HG02840 (cell line): Measurements from ENCODE around the gene ZBTB47.

ENCODE experiments used
- ATAC-seq: cut with Tn5 transposase; IDR thresholded peaks from one replicate; pipeline ENCODE4 v1.9.1; 2021; ENCODE audit warnings: mild to moderate bottlenecking, moderate library complexity, moderate number of reproducible peaks; ENCODE audit not compliant: unreplicated experiment, low FRiP score

The ZBTB47 gene

DNA sequence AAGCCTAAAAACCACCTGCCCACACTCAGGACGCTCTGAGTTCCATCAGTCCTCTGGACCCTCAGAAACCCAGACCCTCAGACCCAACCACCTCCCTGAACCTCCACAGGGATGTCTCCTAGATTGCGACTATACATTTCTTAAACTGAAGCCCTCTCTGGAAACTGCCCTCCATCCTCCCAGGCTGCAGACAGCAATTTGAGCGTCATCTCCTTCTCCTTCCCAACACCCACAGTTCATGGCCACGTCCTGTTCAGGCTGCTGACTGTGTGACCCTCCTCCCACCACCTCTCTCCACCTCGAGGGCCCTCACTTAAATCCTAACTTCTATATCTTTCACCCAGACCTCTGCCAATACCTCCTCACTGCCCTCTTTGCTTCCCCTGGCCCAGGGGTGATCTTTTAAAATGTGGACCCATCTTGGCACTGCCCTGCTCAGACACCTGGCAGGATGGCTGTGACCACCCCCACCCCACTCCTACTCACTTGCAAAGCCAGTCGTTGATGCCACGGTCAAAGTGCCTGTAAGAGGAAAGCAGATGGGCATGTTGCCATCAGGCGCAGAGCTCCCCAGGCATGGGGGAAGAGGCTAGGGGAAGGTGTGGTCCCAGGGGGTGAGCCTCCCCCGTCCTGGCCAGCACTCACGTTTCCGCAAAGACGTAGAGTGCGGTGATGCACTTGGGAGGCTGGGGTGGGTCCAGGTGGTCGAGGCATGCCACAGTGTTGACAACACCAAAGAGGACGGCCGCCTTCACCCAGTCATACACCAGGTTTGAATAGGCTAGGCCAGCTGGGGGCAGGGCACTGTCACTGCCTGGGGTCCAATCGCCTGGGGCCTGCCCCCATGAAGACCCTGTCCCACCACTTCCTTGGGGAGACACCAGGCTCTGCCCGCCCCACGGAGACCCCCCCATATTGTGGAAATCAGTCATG is 43.1 kb downstream of the ZBTB47 start:
- ATAC-seq = no peak

DNA sequence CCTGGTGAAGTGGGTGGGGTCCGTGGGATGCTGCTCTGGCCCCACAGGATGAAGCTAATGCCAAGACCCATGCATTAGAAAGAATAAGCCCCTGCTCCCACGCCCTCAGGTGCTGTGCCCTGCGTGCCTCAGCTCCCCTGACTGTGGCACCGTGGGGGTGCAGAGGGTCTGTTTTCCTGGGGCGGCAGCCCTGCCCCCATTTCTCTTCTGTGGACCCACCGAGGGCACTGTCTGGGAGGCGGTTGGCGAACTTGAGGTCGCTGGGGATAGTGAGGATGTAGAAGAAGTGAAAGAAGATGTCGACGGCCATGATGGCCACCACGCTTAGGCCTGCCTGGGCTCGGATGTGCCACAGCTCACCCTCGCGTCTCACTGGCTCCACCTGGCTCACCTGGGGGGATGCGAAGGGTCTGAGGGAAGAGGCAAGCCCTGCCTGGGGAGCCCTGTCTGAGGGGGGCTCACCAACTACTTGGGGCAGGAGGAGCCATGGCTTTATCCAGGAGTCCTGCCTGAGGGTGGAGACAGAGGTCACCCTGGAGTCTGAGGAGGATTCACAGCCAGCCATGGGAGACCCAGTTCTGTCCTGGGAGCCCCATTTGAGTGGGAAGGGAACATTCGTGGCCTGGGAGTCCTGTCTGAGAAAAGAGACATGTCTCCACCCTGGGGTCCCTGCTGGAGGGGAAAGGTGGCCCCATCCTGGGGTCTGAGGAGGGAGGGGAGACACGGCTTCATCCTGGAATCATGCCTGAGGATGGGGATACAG is 44.0 kb downstream of the ZBTB47 start:
- ATAC-seq = no peak

- ATAC-seq = no peak
Measured at GRCh38 chr3:42698216-42698910, 44.9 kb downstream of the ZBTB47 start.

GRCh38 chr3:42698911-42699230 is 45.4 kb downstream of the ZBTB47 start:
- ATAC-seq = no peak

- no peak for ATAC-seq
Measured at GRCh38 chr3:42699511-42699971, 46.0 kb downstream of the ZBTB47 start.

DNA sequence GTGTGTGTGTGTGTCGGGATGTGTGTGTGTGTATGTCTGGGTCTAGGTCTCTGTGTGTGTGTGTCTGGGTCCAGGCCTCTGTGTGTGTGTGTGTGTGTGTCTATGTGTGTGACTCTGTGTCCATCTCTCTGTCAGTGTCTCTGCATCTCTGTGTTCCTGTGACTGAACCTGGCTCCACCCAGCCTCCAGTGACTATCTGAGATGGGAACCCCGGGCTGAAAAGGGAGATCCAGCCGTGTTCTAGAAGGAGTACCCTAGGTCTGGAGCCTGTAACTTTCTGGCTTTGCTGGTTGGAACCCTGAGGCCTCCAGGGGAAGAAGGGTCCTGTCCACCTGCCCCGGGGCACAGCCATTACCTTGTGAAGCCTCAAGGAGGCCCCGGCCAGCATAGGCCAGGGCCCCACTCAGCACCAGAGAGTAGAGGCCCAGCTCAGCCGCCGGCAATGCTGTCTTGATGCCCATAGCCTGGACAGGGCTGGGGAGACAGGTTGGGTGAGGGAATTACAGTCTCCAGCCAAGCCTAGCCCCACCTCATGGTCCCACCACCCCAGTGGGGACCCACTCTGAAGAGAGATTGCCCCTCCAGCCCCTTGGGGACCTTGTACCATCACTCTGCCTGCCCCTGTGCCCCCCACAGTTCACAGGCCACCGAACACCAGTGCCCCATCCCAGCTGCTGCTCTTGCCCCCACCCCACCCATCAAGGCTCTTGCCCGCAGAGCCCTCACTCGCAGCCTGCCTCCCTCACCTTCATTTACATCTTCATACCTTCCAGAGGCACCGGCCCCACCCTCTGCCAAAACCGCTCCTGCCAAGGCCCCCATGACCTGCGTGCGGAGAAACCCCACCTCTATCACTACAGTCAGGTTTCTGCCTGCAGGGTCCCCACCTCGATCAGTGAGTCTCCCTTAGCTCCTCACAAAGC is 47.1 kb downstream of the ZBTB47 start:
- no peak for ATAC-seq

- no peak for ATAC-seq
Measured at GRCh38 chr3:42701371-42702065, 48.0 kb downstream of the ZBTB47 start.

DNA sequence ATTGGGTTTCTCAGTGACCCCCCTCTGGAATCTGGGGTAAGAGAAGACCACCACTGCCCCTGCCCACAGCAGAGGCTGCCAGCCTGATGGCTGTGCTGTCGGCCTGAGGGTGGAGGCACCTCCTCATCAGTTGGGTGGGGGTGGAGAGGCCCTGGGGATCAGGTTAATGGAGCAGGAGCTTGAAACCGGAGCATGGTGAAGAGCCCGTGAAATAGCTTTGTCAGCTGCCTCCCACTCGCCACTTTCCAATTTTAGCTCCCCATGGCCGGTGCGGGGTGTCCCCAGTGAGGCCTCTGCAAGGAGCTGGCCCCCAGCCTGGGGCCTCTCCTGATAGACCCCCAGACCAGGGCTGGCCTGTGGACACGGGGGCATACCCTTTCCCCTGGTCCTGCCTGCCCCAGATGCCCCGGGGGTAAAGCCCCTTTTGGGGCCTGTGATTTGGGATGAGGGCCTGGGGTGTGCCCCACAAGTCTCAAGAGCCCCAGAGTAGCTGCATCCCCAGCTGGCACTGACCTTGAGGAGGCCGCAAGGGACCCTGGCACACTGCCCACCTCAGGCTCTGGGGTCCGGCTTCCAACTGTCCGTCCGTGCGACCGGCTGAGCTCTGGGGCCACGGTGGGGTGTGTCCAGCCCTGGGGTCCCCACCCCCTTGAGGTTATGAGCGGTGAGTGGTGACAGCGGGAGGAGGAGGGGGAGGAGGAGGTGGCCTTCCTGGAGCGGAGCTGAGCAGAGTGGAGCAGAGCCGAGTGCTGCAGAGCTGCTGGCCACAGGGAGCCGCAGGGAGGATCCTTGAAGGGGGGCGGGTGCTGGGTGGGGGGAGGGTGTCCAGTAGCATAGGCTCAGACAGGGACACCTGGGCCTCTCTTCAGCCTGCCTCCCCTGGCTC is 48.8 kb downstream of the ZBTB47 start, which contains the start of gene HHATL:
Gene HHATL (minus strand): TSS at position 733 of the 886 bp plus-strand sequence. CDS start 1,972 bp downstream, outside the sequence.
- no peak for ATAC-seq

GRCh38 chr3:42702982-42703694 is 49.6 kb downstream of the ZBTB47 start:
- ATAC-seq = no peak

DNA sequence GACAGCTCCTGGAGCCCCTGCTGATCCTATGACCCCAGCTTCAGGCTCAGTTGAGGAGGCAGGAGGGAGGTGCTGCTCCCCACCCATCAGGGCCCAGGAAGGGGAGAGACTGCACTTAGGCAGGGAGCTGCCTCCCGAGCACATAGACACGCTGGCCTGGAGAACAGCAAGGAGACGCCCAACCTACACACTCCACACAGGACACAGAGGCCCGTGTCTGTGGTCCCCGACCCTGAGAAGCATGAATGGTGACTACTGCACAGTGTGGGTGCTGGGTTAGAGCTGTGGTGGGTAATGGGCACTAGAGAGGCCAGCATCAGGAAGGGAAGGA is 50.2 kb downstream of the ZBTB47 start:
- ATAC-seq = no peak

- ATAC-seq = no peak
Measured at GRCh38 chr3:42704136-42704841, 50.8 kb downstream of the ZBTB47 start.

- ATAC-seq = no peak
Measured at GRCh38 chr3:42705058-42705767, 51.7 kb downstream of the ZBTB47 start.

DNA sequence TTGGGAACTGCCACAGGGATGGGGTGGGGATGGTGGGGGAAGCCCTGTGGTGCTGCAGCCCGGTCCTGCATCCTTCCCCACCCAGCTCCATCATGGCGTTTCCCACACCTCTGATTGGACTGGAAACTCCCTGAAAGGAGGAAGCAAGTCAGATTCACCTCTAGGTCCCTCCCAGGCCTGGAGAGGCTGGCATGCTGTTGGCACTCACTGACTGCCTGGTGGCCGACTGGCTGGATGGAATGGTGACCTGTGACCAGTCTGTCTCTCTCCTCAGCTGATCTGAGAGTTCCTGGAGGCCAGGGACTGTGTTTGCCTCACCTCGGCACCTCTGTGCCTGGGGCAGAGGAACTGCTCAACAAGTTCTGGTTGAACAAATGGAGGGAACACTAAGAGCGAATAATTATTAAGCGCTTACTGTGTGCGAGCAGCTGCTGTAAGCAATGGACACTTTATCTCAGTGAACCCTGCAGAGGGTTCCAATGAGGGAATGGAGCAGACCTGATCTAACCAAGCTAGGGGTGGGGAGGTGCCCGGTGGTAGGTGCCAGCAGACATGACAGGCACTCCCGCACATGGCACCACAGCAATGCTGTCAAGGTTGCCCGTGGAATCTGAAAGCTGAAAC is 52.6 kb downstream of the ZBTB47 start:
- ATAC-seq = no peak

GRCh38 chr3:42706721-42707619 is 53.5 kb downstream of the ZBTB47 start:
- no peak for ATAC-seq
